HG02981 (cell line): ENCODE results near the gene POGK.
"Not testable (repeated sequence)": the region's sequence is repeated elsewhere in the genome, so short reads cannot be mapped to it uniquely, and the experiment has no call there.

Experiments
- ATAC-seq: cut with Tn5 transposase; IDR thresholded peaks from one replicate; pipeline ENCODE4 v1.9.1; 2021; ENCODE audit warnings: mild to moderate bottlenecking, moderate library complexity; ENCODE audit not compliant: unreplicated experiment

The POGK gene

GRCh38 chr1:166838766-166839599, at the start of gene POGK:
Gene POGK, plus strand, starts transcription at chr1:166839475. Its CDS starts 1,482 bp downstream, at chr1:166840957.
- ATAC-seq, result peak; percentile 97

- ATAC-seq, result no peak
These were observed 42.5 kb upstream of the POGK start for GRCh38 chr1:166796620-166797236.

GRCh38 chr1:166808952-166809351, 30.3 kb upstream of the POGK start:
- ATAC-seq, result no peak

GRCh38 chr1:166811691-166812090, 27.6 kb upstream of the POGK start:
- no peak for ATAC-seq

GRCh38 chr1:166813508-166814223, 25.6 kb upstream of the POGK start:
- ATAC-seq, result no peak

GRCh38 chr1:166814611-166815010, 24.7 kb upstream of the POGK start:
- no peak for ATAC-seq

GRCh38 chr1:166819974-166820373, 19.3 kb upstream of the POGK start:
- no peak for ATAC-seq

GRCh38 chr1:166822385-166822784, 16.9 kb upstream of the POGK start:
- ATAC-seq, result peak; percentile 56

GRCh38 chr1:166827426-166827825, 11.8 kb upstream of the POGK start:
- no peak for ATAC-seq

- not testable (repeated sequence) for ATAC-seq
These were observed 9.5 kb upstream of the POGK start for GRCh38 chr1:166829762-166830161.

GRCh38 chr1:166836733-166837132, 2.5 kb upstream of the POGK start:
- no peak for ATAC-seq

GRCh38 chr1:166839600-166840308, 479 bp downstream of the POGK start:
- peak; percentile 33 for ATAC-seq

GRCh38 chr1:166840309-166841274, 1.3 kb downstream of the POGK start:
- ATAC-seq, result no peak

GRCh38 chr1:166843322-166843721, 4.0 kb downstream of the POGK start:
- no peak for ATAC-seq

- ATAC-seq, result no peak
These were observed 4.7 kb downstream of the POGK start for GRCh38 chr1:166843769-166844596.

- ATAC-seq, result no peak
These were observed 5.5 kb downstream of the POGK start for GRCh38 chr1:166844791-166845190.

- ATAC-seq, result no peak
These were observed 8.9 kb downstream of the POGK start for GRCh38 chr1:166848193-166848592.

- no peak for ATAC-seq
These were observed 9.9 kb downstream of the POGK start for GRCh38 chr1:166849135-166849534.

GRCh38 chr1:166852918-166853317, 13.6 kb downstream of the POGK start:
- no peak for ATAC-seq
